HEK293T (cell line): ENCODE measurements around the gene PYGM.
A peak's percentile ranks its signal among the peaks of the same experiment; 100 is the strongest.

Source experiments
- CTCF ChIA-PET: fragments of 350-600 bp; formaldehyde crosslinking; extraction: SDS; loops from one replicate; lab custom pipeline; 2021; ENCODE audit warnings: antibody characterized with exemption, inconsistent platforms; lab: Yijun Ruan, JAX
- POLR2A ChIA-PET: fragments of 350-600 bp; formaldehyde crosslinking; extraction: SDS; loops from one replicate; lab custom pipeline; 2020; ENCODE audit warnings: antibody characterized with exemption, inconsistent platforms; lab: Yijun Ruan, JAX
- DNase-seq: peaks from one replicate; pipeline ENCODE4 v3.0.0; 2012; ENCODE audit warnings: mixed read lengths; ENCODE audit errors: extremely low spot score
- ARNT ChIP-seq: fragments of 450-650 bp; IDR thresholded peaks from 2 replicates; pipeline ENCODE4 v1.6.1; 2017; ENCODE audit warnings: mild to moderate bottlenecking
- BHLHE40 ChIP-seq: fragments of 450-650 bp; IDR thresholded peaks from 2 replicates; pipeline ENCODE4 v1.6.1; 2016; ENCODE audit warnings: mild to moderate bottlenecking, moderate library complexity, borderline replicate concordance
- CTBP1 ChIP-seq: fragments of 450-650 bp; IDR thresholded peaks from 2 replicates; pipeline ENCODE4 v1.6.1; 2016; ENCODE audit warnings: borderline replicate concordance
- ELF4 ChIP-seq: fragments of 450-650 bp; IDR thresholded peaks from 2 replicates; pipeline ENCODE4 v1.6.1; 2017; ENCODE audit warnings: antibody characterized with exemption
- FOXA1 ChIP-seq: fragments of 450-650 bp; IDR thresholded peaks from 2 replicates; pipeline ENCODE4 v1.6.1; 2016; ENCODE audit warnings: mild to moderate bottlenecking
- FOXK2 ChIP-seq: fragments of 450-650 bp; IDR thresholded peaks from 2 replicates; pipeline ENCODE4 v1.6.1; 2016; ENCODE audit warnings: mild to moderate bottlenecking
- FOXM1 ChIP-seq: fragments of 450-650 bp; IDR thresholded peaks from 2 replicates; pipeline ENCODE4 v1.6.1; 2017; ENCODE audit warnings: mild to moderate bottlenecking, borderline replicate concordance
- HDGF ChIP-seq: fragments of 450-650 bp; IDR thresholded peaks from 2 replicates; pipeline ENCODE4 v1.6.1; 2017; ENCODE audit warnings: antibody characterized with exemption, borderline replicate concordance
- L3MBTL2 ChIP-seq: fragments of 450-650 bp; conservative IDR thresholded peaks from 2 replicates; pipeline ENCODE4 v1.6.1; 2016; ENCODE audit warnings: mild to moderate bottlenecking
- LEF1 ChIP-seq: fragments of 450-650 bp; IDR thresholded peaks from 2 replicates; pipeline ENCODE4 v1.6.1; 2017; ENCODE audit warnings: mild to moderate bottlenecking, borderline replicate concordance
- NFRKB ChIP-seq: fragments of 450-650 bp; IDR thresholded peaks from 2 replicates; pipeline ENCODE4 v1.6.1; 2016; ENCODE audit warnings: mild to moderate bottlenecking, moderate library complexity
- SP1 ChIP-seq: fragments of 450-650 bp; IDR thresholded peaks from 2 replicates; pipeline ENCODE4 v1.6.1; 2017
- SUZ12 ChIP-seq: fragments of 450-650 bp; IDR thresholded peaks from 2 replicates; pipeline ENCODE4 v1.6.1; 2016; ENCODE audit warnings: mild to moderate bottlenecking
- TARDBP ChIP-seq: fragments of 450-650 bp; IDR thresholded peaks from 2 replicates; pipeline ENCODE4 v1.6.1; 2016
- ZNF384 ChIP-seq: fragments of 450-650 bp; IDR thresholded peaks from 2 replicates; pipeline ENCODE4 v1.6.1; 2016
- TF ChIP-seq, protein P1 (sequence below): fragments of 450-650 bp; IDR thresholded peaks from 2 replicates; pipeline ENCODE4 v1.6.1; 2016

The PYGM gene

DNA sequence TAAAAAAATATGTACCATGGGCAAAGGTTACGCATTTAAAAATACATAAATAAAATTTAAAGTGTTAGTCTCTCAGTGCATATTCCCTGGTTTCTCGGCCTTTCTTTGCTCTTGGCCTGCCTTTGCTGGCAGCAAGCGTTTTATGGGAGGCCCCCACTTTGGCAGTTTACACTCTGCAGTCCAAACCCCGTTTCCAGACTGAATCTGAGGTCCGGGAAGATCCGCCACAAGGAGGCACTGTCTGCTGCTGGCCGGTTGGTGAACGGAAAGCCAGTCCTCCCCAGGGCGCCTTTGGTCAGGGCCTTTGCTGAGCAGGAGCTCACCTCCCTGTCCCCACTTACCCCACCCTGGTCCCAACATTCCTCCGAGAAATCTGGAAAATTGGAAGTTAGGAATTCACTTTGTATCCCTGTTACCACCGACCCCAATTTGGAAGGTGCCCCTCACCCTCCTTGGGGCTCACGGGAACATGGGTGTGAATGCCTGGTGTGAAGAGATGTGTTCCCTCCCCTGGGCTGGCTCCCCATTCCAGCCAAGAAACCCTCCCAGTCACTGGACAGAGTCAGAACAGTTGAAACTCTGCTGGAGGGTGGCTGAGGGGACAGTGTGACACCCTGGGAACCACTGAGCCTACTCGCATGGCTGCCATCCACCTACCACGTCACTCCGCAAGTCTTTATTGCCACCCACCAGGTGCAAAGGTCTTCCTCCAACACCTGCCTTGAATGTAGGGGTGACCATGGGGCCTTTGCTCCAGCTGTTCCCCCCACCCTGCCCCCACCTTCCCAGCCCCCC, 27.9 kb upstream of the PYGM start:
- POLR2A ChIA-PET = interaction anchor here (0.8 kb wide), 1 partner anchor 287 kb away, joined by 3 read pairs; no protein-coding TSS in a partner anchor
- CTCF ChIA-PET = interaction anchor here (0.7 to 1.6 kb wide), 5 partner anchors 9 to 87 kb away, joined by 3 to 5 read pairs (median 4); partner anchors contain the start of genes PYGM and SF1
- TF ChIP-seq L3MBTL2 = no peak
- no peak for TF ChIP-seq SUZ12
- no peak for TF ChIP-seq CTBP1
- no peak for TF ChIP-seq BHLHE40
- no peak for TF ChIP-seq FOXA1
- TF ChIP-seq ZNF384 = no peak
- TF ChIP-seq NFRKB = no peak
- TF ChIP-seq SP1 = no peak
- TF ChIP-seq FOXK2 = no peak
- TF ChIP-seq ELF4 = no peak
- no peak for TF ChIP-seq LEF1
- TF ChIP-seq, protein P1, sequence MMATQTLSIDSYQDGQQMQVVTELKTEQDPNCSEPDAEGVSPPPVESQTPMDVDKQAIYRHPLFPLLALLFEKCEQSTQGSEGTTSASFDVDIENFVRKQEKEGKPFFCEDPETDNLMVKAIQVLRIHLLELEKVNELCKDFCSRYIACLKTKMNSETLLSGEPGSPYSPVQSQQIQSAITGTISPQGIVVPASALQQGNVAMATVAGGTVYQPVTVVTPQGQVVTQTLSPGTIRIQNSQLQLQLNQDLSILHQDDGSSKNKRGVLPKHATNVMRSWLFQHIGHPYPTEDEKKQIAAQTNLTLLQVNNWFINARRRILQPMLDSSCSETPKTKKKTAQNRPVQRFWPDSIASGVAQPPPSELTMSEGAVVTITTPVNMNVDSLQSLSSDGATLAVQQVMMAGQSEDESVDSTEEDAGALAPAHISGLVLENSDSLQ = no peak
- no peak for TF ChIP-seq HDGF
- TF ChIP-seq TARDBP = no peak
- no peak for TF ChIP-seq FOXM1
- no peak for TF ChIP-seq ARNT
- peak; percentile 75 for DNase-seq

DNA sequence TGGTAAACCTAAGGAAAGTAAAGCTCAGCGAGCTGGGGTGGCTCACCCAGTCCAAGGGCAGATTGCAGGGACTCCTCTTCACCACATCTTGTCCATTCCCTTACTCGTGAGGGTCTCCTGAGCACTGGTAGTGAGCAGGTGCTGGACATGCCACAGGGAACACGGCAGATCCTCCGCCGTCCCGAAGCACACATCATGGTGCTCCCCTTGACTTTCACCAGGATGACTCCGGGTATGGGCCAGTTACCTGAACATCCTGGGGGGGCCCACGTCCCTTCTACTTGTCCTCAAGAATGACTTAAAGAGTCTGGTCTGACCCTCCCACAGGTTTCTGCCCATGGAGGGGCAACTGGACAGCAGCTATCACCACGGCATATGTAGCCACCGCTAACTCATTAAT, 26.5 kb upstream of the PYGM start:
- no peak for DNase-seq
- TF ChIP-seq ELF4 = no peak
- TF ChIP-seq BHLHE40 = no peak
- no peak for TF ChIP-seq TARDBP
- no peak for TF ChIP-seq ZNF384
- TF ChIP-seq SUZ12 = no peak
- TF ChIP-seq FOXK2 = no peak
- TF ChIP-seq CTBP1 = no peak
- no peak for TF ChIP-seq LEF1
- no peak for TF ChIP-seq ARNT
- no peak for TF ChIP-seq L3MBTL2
- TF ChIP-seq FOXA1 = no peak
- TF ChIP-seq, protein P1 = no peak
- ChIA-PET CTCF (interaction anchor here (0.6 to 1.3 kb wide), 3 partner anchors 18 to 98 kb away, joined by 3 read pairs; no protein-coding TSS in a partner anchor), POLR2A (no interaction called here)

DNA sequence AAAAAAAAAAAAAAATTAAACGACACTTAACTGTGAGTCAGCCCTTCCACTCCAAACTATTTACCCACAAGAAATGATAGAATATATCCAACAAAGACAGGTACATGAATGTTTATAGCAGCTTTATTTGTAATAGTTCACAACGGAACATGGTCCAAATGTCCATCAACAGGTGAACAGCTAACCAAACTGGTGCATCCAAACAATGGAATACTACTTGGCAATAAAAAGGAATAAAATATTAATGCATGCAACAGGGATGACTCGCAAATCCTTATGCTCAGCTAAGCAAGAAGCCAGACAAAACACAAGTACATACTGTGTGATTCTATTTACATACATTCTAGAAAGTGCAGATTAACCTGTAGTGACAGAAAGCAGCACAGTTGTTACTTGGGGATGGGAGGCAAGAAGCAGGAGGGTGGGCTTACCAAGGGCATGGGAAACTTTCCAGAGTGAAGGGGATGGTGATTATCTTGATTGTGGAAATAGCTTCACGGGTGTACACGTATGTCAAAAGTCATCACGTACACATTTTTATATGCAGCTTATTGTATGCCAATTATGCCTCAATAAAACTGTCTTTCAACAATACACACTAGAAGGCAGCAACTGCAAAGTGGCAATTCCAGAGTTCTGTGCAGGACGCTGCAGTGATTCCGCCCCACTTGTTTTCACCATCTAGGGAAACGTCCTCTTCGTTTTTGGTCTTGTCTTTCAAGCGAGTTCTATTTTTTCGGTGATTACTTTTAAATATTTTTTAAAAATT, 25.2 kb upstream of the PYGM start:
- DNase-seq = no peak
- CTCF ChIA-PET = interaction anchor here (0.7 to 1.3 kb wide), 3 partner anchors 13 to 19 kb away, joined by 3 to 4 read pairs (median 3); no protein-coding TSS in a partner anchor
- no peak for TF ChIP-seq FOXM1
- TF ChIP-seq HDGF = no peak
- POLR2A ChIA-PET = no interaction called here

DNA sequence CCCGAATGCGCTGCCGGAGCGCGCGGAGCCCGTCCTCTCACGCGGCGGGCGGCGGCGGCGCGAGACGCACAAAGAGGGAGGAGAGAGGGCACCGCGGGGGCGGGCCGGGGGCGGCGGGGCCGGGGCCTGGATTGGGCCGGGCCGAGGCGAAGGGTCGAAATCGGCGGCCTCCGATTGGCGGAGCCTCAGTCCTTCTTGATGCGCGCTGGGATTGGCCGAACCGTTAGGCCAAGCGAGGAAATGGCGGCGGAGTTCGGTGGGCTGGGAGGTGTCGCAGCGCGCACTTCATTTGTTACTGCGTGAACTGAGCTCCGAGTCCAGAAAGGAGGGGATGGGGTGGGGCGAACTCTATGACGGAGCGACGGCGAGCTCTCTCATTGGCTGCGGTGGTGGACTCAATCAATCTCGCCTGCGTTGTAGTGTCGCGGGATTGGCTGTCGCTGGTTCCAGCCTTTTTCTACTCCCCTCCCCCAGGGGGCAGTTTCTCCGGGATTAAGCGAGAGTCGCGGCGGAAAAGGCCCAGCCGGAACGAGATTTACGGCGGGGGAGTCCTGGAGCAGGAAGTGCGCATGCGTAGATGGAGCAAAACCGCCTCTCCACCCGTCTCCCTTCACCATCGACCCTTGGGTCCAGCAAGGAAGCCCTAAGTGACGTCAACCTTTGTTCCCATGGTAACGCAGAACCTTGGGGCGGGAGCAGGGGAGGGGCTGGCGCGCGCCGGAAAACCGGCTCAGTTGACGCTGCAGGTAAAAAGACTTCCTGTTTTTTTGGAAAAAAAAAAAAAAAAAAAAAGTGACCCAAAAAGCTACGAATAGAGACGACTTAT, 18.9 kb upstream of the PYGM start, which contains the start of gene SF1:
SF1 (minus strand) TSS at position 70 of the 826 bp plus-strand sequence. CDS start 150 bp downstream, outside the sequence.
- peak; percentile 98 for DNase-seq
- CTCF ChIA-PET = interaction anchor here (0.5 to 1.5 kb wide), 3 partner anchors 9 to 109 kb away, joined by 3 to 5 read pairs (median 4); no protein-coding TSS in a partner anchor
- POLR2A ChIA-PET = interaction anchor here (0.6 to 1.5 kb wide), 33 partner anchors 10 to 461 kb away, joined by 3 to 17 read pairs (median 4); partner anchors contain the start of genes MAP4K2, MEN1, PYGM and TRMT112
- TF ChIP-seq ELF4 (peak; percentile 19; the same call in 1 of the 2 replicates), BHLHE40 (no peak)
- TF ChIP-seq, protein P1 = peak; percentile 95

DNA sequence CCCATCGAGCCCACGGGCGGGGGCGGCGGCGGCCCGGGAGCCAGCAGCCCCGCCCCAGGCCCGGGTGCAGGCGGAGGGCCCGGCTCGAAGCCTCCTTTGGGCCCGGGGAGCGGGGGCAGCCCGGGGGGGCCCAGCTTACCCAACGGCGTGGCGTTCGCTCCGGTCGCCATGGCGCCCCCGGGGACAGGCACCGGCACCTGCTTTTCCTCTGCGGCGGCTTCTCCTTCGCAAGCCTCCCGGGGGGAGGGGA, 18.4 kb upstream of the PYGM start:
- DNase-seq = no peak
- CTCF ChIA-PET = interaction anchor here (1.5 kb wide), 1 partner anchor 9 kb away, joined by 5 read pairs; no protein-coding TSS in a partner anchor
- POLR2A ChIA-PET = interaction anchor here (0.9 to 1.5 kb wide), 19 partner anchors 14 to 461 kb away, joined by 3 to 17 read pairs (median 4); partner anchors contain the start of genes MAP4K2, MEN1, PYGM and TRMT112
- TF ChIP-seq FOXM1 = peak; percentile 19; the same call in 1 of the 2 replicates
- TF ChIP-seq L3MBTL2 = no peak
- TF ChIP-seq, protein P1 = no peak
- no peak for TF ChIP-seq LEF1
- TF ChIP-seq BHLHE40 = no peak
- TF ChIP-seq HDGF = no peak
